ENCODE measurements around the gene CFAP58. TPM values are rescaled to one million over a fixed set of nuclear protein-coding genes. Genes with fewer than 3 reads are reported as not detected.

CFAP58 gene
- total RNA-seq, 1 donor from 2014 or later: 0.55 TPM

DNA sequence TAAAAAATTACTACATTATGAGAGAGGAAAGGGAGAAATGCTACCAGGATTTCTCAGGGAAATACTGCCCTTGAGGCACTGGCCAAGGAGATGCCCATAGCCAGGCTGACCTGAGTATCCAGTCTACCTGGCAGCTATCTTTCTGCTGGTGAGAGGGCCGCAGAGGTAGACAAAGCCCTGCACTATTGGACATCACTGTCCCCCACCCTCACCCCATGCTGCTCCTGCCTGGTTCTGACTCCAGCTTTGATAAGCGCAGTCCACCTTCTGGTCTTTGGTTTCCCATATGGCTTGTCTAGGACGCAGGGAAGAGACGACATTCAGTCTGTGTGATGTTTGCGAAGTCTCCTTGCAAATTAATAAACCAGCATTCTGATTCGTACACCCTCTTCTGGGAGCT lies 19.1 kb upstream of the CFAP58 start:
- peak; percentile 34 for DNase-seq (ENCODE audit: low spot score)

DNA sequence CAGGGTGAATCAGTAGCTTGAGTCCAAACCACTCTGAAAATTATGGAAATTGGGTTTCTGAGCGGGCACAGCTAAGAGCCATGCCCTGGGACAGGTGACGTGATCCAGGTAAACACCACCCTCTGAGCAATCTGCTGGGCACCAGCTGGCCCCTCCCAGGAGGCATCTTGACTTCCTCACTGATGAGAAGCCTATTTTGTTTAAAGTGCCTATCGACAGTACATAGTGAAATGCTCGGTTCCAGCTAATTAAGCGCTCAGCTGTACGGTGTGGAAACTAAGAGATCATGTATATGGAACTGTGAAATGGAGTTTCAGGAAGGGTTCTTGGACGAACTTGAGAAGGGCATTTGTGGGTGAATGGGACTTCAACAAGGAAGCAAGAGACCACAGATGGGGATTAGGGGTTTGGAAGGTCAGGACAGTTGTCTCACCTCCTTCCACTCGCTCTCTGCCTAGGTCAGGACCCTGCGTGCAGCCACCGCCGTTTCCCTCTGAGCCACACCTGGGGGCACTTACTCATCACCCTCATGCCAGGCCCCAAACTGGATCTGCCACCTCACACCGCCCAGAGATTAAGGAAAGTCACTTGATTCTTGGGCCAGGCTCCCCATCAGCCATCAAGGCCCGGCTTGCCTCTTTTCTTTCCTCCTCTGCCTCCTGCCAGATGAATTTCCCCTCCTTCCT lies 18.5 kb upstream of the CFAP58 start:
- DNase-seq (ENCODE audit: low spot score): peak; percentile 44

- peak; percentile 41 for DNase-seq (ENCODE audit: low spot score)
These were observed 16.7 kb upstream of the CFAP58 start for GRCh38 chr10:104336821-104337467.

DNA sequence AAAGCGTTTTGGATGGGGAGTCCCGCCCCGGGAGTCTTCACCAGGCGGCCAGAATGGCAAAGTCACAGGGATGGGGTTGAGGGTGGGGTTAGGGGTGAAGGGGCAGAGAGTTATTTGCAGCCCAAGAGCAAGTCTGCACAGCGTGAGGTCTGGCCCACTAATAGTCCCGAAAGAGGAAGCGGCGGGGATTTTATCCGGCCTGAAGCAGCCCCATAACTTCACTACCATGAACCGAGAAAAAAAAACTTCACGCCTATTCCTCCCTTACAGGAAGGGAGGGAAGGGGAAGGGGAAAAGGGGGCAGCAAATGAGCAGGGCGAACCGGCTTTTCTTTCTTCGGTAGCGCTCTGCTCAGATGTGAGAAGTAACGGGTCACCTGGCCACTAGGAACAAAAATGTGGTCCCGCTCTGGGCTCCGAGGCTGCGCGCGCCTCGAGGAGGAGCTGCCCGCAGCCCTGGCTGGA lies 16.1 kb upstream of the CFAP58 start:
- no peak for DNase-seq (ENCODE audit: low spot score)

- peak; percentile 82 for DNase-seq (ENCODE audit: low spot score)
These were observed 15.5 kb upstream of the CFAP58 start, which contains the start of gene ITPRIP for GRCh38 chr10:104337985-104338735. Gene ITPRIP, minus strand, starts transcription at chr10:104338465. Its CDS starts 22,414 bp downstream, at chr10:104316051.

- DNase-seq (ENCODE audit: low spot score): peak; percentile 73
These were observed 14.0 kb upstream of the CFAP58 start for GRCh38 chr10:104339469-104340110.

GRCh38 chr10:104340111-104340526 lies 13.5 kb upstream of the CFAP58 start:
- DNase-seq (ENCODE audit: low spot score): no peak

- DNase-seq (ENCODE audit: low spot score): no peak
These were observed 13.0 kb upstream of the CFAP58 start for GRCh38 chr10:104340641-104341040.

- DNase-seq (ENCODE audit: low spot score): no peak
These were observed 10.7 kb upstream of the CFAP58 start for GRCh38 chr10:104342941-104343411.

DNA sequence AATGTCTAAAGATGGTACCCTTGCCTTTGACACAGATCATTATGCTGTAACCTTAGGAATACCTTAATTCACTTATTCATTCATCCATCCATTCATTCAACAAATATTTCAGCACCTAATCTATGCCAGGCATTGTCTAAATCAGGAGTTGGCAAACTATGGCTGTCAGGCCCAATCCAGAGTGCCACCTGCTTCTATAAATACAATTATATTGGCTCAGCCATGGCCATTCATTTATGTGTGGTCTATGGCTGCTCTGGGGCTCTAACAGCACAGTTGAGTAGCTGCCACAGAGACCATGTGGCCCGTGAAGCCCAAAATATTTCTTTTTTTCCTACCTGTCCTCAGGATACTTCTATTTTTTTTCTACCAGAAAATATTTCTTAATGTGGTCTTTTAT lies 9.4 kb upstream of the CFAP58 start:
- DNase-seq (ENCODE audit: low spot score): no peak

DNA sequence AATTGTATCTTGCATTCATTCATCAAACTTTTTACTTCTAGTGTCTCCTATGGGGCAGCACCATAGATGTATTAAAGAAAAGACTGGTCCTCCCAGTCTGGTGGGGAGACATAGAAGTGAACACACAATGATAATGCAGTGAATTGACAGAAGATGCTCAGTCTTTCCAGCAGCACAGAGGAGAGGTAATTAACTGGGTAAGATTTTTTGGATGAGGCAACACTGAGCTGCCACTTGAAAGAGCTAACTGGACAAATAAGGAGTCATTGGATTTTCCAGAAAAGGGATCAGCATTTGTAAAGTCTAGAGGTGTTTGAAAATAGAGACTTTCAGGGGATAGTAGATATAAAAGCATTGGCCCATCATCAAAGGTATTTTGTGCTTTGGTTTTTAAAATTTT lies 8.1 kb upstream of the CFAP58 start:
- no peak for DNase-seq (ENCODE audit: low spot score)

- DNase-seq (ENCODE audit: low spot score): no peak
These were observed 7.7 kb upstream of the CFAP58 start for GRCh38 chr10:104345941-104346340.

- no peak for DNase-seq (ENCODE audit: low spot score)
These were observed 6.2 kb upstream of the CFAP58 start for GRCh38 chr10:104347295-104348045.

DNA sequence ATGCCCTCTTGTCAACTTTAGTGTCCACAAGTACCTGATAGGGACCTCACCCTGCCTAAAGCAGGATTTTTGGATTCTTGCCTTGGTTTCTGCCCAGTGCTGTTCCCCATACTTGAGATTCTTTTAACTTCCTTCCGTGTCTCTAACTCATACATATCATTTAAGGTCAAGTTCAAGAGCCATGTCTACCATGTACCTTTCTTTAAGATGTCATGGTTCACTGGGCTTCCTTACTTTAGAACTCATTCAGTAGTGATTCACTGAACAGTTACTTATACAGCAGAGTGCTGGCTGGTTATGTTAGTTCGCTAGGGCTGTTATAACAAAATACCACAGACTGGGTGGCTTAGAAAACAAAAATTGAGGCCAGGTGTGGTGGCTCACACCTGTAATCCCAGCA lies 5.0 kb upstream of the CFAP58 start:
- DNase-seq (ENCODE audit: low spot score): no peak

DNA sequence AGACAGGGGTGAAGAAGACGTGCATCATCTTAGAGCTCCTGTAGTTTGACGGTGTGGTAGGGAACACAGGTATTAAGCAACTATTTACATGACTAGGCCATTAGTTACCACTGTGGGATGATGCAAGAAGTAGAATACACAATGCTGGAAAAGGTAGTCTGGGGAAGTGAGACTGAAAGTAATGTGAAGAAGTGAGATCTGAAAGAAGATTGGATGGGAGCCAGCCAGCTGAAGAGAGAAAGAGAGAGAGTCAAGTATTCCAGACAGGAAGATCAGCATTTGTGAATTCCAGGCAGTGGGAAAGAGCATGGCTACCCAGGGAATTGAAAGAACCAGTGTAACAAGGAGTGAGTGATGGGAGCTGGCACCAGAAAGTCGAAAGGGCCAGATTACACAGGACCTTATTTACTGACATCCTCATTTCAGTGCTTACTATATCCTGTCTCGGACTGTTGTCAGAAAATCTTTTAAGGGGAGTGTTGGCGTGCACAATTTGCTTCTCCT lies 4.0 kb upstream of the CFAP58 start:
- DNase-seq (ENCODE audit: low spot score): no peak

DNA sequence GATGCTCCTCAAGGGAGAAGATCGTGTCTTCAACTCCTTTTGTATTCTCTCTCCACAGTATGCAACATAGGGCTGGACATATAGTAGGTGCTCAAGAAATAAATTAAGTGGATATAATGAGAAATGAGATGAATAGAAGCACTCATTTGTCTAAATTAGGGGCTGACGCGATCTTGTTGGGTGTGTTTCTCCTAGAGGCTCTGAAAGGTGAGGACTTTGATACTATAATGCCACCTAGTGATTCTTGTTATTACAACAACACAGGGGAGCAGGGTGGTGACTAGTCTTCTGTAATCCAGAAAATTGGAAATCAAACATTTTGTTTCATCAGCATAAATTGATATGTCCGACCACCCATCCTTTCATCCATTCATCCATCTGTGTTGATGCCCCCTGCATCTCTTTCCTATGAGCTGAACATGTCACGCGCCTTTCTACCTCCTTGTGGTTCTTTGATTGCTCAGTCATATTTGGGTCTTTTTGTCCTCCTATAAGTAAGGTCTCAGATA lies 3.5 kb upstream of the CFAP58 start:
- DNase-seq (ENCODE audit: low spot score): no peak

- DNase-seq (ENCODE audit: low spot score): no peak
These were observed 2.5 kb upstream of the CFAP58 start for GRCh38 chr10:104351061-104351702.

DNA sequence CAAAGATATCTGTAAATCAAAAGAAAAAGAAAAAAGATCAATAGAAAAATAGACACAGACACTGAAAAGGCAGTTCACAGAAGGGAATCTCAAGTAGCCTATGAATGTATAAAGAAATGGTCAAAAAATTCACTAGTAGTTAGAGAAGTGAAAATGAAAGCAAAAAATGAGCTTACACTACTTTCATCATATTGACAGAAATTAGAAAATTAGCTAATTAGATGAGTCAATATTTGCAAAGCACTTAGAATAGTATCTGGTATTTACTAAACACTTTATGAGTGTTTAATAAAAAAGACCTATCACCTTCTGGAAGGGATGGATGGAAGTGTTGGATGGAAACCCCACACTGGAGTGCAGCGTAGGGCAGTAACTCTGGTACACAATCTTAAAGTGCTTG lies 1.7 kb upstream of the CFAP58 start:
- no peak for DNase-seq (ENCODE audit: low spot score)

GRCh38 chr10:104359811-104360210 lies 6.2 kb downstream of the CFAP58 start:
- DNase-seq (ENCODE audit: low spot score): no peak

GRCh38 chr10:104367904-104368303 lies 14.3 kb downstream of the CFAP58 start:
- no peak for DNase-seq (ENCODE audit: low spot score)

All from ureter (tissue), 1 donor.